Small intestine (tissue), 7 donors: ENCODE data around the gene TTC7B. TPM values are rescaled to one million over a fixed set of nuclear protein-coding genes. Genes with fewer than 3 reads are reported as not detected.

ENCODE experiments used
- DNase-seq, 2 donors: peaks; one replicate each; pipeline versions ENCODE4 v3.0.0 to v3.0.0-alpha.2; 2013
- FAIRE-seq: peaks from 2 replicates; lab custom pipeline; 2012; peaks lifted over from hg19 to GRCh38; lab: Jason Lieb, UNC
- H3K27ac ChIP-seq, 3 donors: one replicate each; pipeline ENCODE4 v1.5.1; 2013; ENCODE audit warnings: low read length in 2 of 3, mild to moderate bottlenecking in 2 of 3, control low read depth in 1 of 3, inconsistent platforms in 1 of 3, low read depth in 1 of 3, moderate library complexity in 1 of 3
- H3K27me3 ChIP-seq, 3 donors: one replicate each; pipeline ENCODE4 v1.6.1; 2013; ENCODE audit warnings: low read length in 3 of 3, inconsistent platforms in 1 of 3; ENCODE audit not compliant: control insufficient read depth in 3 of 3, insufficient read depth in 3 of 3
- H3K36me3 ChIP-seq, 3 donors: one replicate each; pipeline ENCODE4 v1.6.1; 2013; ENCODE audit warnings: low read length in 3 of 3, inconsistent platforms in 1 of 3, low read depth in 1 of 3, mild to moderate bottlenecking in 1 of 3, moderate library complexity in 1 of 3; ENCODE audit not compliant: control insufficient read depth in 3 of 3, insufficient read depth in 2 of 3
- H3K4me1 ChIP-seq, 3 donors: one replicate each; pipeline ENCODE4 v1.6.1; 2013; ENCODE audit warnings: low read length in 2 of 3, inconsistent platforms in 1 of 3, low read depth in 1 of 3, mild to moderate bottlenecking in 1 of 3, moderate library complexity in 1 of 3; ENCODE audit not compliant: control insufficient read depth in 3 of 3, insufficient read depth in 2 of 3
- H3K4me3 ChIP-seq, 3 donors: one replicate each; pipeline ENCODE4 v1.5.1; 2013; ENCODE audit warnings: low read length in 3 of 3, control low read depth in 1 of 3, inconsistent platforms in 1 of 3, low read depth in 1 of 3, mild to moderate bottlenecking in 1 of 3, moderate library complexity in 1 of 3
- H3K9me3 ChIP-seq, 2 donors: one replicate each; pipeline ENCODE4 v1.6.1; 2013; ENCODE audit warnings: low read depth in 1 of 2, low read length in 1 of 2; ENCODE audit not compliant: control insufficient read depth in 2 of 2, insufficient read depth in 1 of 2
- WGBS, 3 donors: extraction: QIAGEN DNeasy Blood & Tissue Kit; methylation state at CpG; one replicate each; pipeline ENCODE4 v1.1.7; 2013; 5-methylcytosine and 5-hydroxymethylcytosine counted together
- polyA plus RNA-seq, 4 donors: library from polyadenylated mRNA; stranded (reverse) in 3 of 4; unstranded in 1 of 4; fragments of 200-250 nt in 3 of 4; fragments of 120-200 nt in 1 of 4; gene quantifications; one replicate each; pipeline versions ENCODE4 v1.2.1 to v1.2.3, GENCODE V29; 2013
- donor health status: healthy with polysubstance abuse.
- donor health status: control.
- donor health status: control.
- donor health status: Bipolar disorder and iron deficiency.
- donor health status: healthy.

TTC7B gene
- polyA plus RNA-seq, 4 donors: 2.9 to 8.8 (median 4.3) TPM

- H3K27me3 ChIP-seq: no peaks in the 10 kb centered on the region
- peaks cover 0 to 6% (median 0%) of the 10 kb centered on the region in 3 donors for H3K36me3 ChIP-seq
- no peaks in the 10 kb centered on the region for H3K4me1 ChIP-seq
- no peak overlapping the region for H3K27ac ChIP-seq
- no peaks in the 10 kb centered on the region for H3K9me3 ChIP-seq
- WGBS, 3 donors: 51 to 77% (median 69%) methylated on average over 8 of the region's 8 CpGs
- H3K4me3 ChIP-seq: no peak overlapping the region
- FAIRE-seq: no peak
- no peak for DNase-seq
Measured at GRCh38 chr14:90674043-90674670, 142.1 kb downstream of the TTC7B start.

GRCh38 chr14:90671382-90672234 lies 144.6 kb downstream of the TTC7B start:
- Histone ChIP-seq H3K27ac (no peak overlapping the region), H3K9me3 (no peaks in the 10 kb centered on the region), H3K27me3 (no peaks in the 10 kb centered on the region), H3K36me3 (peaks cover 0 to 6% (median 0%) of the 10 kb centered on the region in 3 donors), H3K4me1 (no peaks in the 10 kb centered on the region), H3K4me3 (no peak overlapping the region)
- FAIRE-seq (no peak), DNase-seq (no peak)
- WGBS, 3 donors: 54 to 64% (median 61%) methylated on average over 10 of the region's 10 CpGs

GRCh38 chr14:90669731-90670130 lies 146.5 kb downstream of the TTC7B start:
- no peak for DNase-seq
- FAIRE-seq: no peak
- no peak overlapping the region for H3K27ac ChIP-seq
- WGBS, 3 donors: 87 to 96% (median 90%) methylated on average over 1 of the region's 1 CpG
- no peaks in the 10 kb centered on the region for H3K27me3 ChIP-seq
- peaks cover 0 to 4% (median 0%) of the 10 kb centered on the region in 3 donors for H3K36me3 ChIP-seq
- H3K4me3 ChIP-seq: no peak overlapping the region
- no peaks in the 10 kb centered on the region for H3K9me3 ChIP-seq
- no peaks in the 10 kb centered on the region for H3K4me1 ChIP-seq

GRCh38 chr14:90666571-90666970 lies 149.7 kb downstream of the TTC7B start:
- no peaks in the 10 kb centered on the region for H3K36me3 ChIP-seq
- DNase-seq (no peak), FAIRE-seq (no peak)
- no peaks in the 10 kb centered on the region for H3K27me3 ChIP-seq
- no peaks in the 10 kb centered on the region for H3K4me1 ChIP-seq
- 20 to 67% (median 46%) methylated on average over 3 of the region's 3 CpGs for WGBS, 3 donors
- no peak overlapping the region for H3K27ac ChIP-seq
- no peak overlapping the region for H3K4me3 ChIP-seq
- H3K9me3 ChIP-seq: no peaks in the 10 kb centered on the region

GRCh38 chr14:90665321-90666000 lies 150.8 kb downstream of the TTC7B start:
- H3K4me3 ChIP-seq: no peak overlapping the region
- no peak for FAIRE-seq
- no peaks in the 10 kb centered on the region for H3K27me3 ChIP-seq
- no peak for DNase-seq
- H3K27ac ChIP-seq: no peak overlapping the region
- WGBS, 3 donors: 78 to 90% (median 87%) methylated on average over 9 of the region's 9 CpGs
- H3K9me3 ChIP-seq: no peaks in the 10 kb centered on the region
- no peaks in the 10 kb centered on the region for H3K36me3 ChIP-seq
- no peaks in the 10 kb centered on the region for H3K4me1 ChIP-seq

- H3K4me3 ChIP-seq: no peak overlapping the region
- FAIRE-seq: no peak
- H3K4me1 ChIP-seq: no peaks in the 10 kb centered on the region
- H3K9me3 ChIP-seq: no peaks in the 10 kb centered on the region
- H3K27me3 ChIP-seq: no peaks in the 10 kb centered on the region
- no peak overlapping the region for H3K27ac ChIP-seq
- DNase-seq: no peak
- H3K36me3 ChIP-seq: no peaks in the 10 kb centered on the region
- 58 to 85% (median 77%) methylated on average over 1 of the region's 1 CpG for WGBS, 3 donors
Measured at GRCh38 chr14:90664911-90665310, 151.3 kb downstream of the TTC7B start.

GRCh38 chr14:90663680-90664079 lies 152.6 kb downstream of the TTC7B start:
- WGBS, 3 donors: 98 to 100% (median 99%) methylated on average over 5 of the region's 5 CpGs
- Histone ChIP-seq H3K4me1 (no peaks in the 10 kb centered on the region), H3K4me3 (no peak overlapping the region), H3K27me3 (no peaks in the 10 kb centered on the region), H3K27ac (no peak overlapping the region), H3K9me3 (no peaks in the 10 kb centered on the region), H3K36me3 (no peaks in the 10 kb centered on the region)
- DNase-seq: no peak
- FAIRE-seq: no peak

- H3K4me3 ChIP-seq: no peak overlapping the region
- no peaks in the 10 kb centered on the region for H3K36me3 ChIP-seq
- H3K4me1 ChIP-seq: no peaks in the 10 kb centered on the region
- DNase-seq: no peak
- 92 to 93% (median 93%) methylated on average over 5 of the region's 5 CpGs for WGBS, 3 donors
- H3K27me3 ChIP-seq: no peaks in the 10 kb centered on the region
- no peaks in the 10 kb centered on the region for H3K9me3 ChIP-seq
- FAIRE-seq: no peak
- H3K27ac ChIP-seq: no peak overlapping the region
Measured at GRCh38 chr14:90663140-90663539, 153.1 kb downstream of the TTC7B start.
